ENCODE results near the gene CCDC180.
"Not testable (repeated sequence)": the region's sequence is repeated elsewhere in the genome, so short reads cannot be mapped to it uniquely, and the experiment has no call there.

Gene CCDC180

GRCh38 chr9:97311798-97312500 is 4.5 kb downstream of the CCDC180 start:
- DNase-seq (ENCODE audit: low spot score) = no peak

- DNase-seq (ENCODE audit: low spot score) = no peak
Observed at GRCh38 chr9:97312556-97312955, 5.1 kb downstream of the CCDC180 start.

- DNase-seq (ENCODE audit: low spot score) = no peak
Observed at GRCh38 chr9:97313243-97313642, 5.8 kb downstream of the CCDC180 start.

GRCh38 chr9:97313746-97314145 is 6.3 kb downstream of the CCDC180 start:
- DNase-seq (ENCODE audit: low spot score) = no peak

GRCh38 chr9:97314503-97314902 is 7.0 kb downstream of the CCDC180 start:
- DNase-seq (ENCODE audit: low spot score) = no peak

GRCh38 chr9:97315550-97315949 is 8.1 kb downstream of the CCDC180 start:
- no peak for DNase-seq (ENCODE audit: low spot score)

GRCh38 chr9:97316904-97317303 is 9.4 kb downstream of the CCDC180 start:
- DNase-seq (ENCODE audit: low spot score) = no peak

GRCh38 chr9:97318433-97318832 is 11.0 kb downstream of the CCDC180 start:
- no peak for DNase-seq (ENCODE audit: low spot score)

- no peak for DNase-seq (ENCODE audit: low spot score)
Observed at GRCh38 chr9:97319395-97319794, 11.9 kb downstream of the CCDC180 start.

GRCh38 chr9:97320080-97320642 is 12.7 kb downstream of the CCDC180 start:
- DNase-seq (ENCODE audit: low spot score) = no peak

GRCh38 chr9:97321251-97321650 is 13.8 kb downstream of the CCDC180 start:
- no peak for DNase-seq (ENCODE audit: low spot score)

- no peak for DNase-seq (ENCODE audit: low spot score)
Observed at GRCh38 chr9:97321691-97322090, 14.2 kb downstream of the CCDC180 start.

- no peak for DNase-seq (ENCODE audit: low spot score)
Observed at GRCh38 chr9:97322105-97322504, 14.6 kb downstream of the CCDC180 start.

GRCh38 chr9:97324954-97325353 is 17.5 kb downstream of the CCDC180 start:
- no peak for DNase-seq (ENCODE audit: low spot score)

- DNase-seq (ENCODE audit: low spot score) = no peak
Observed at GRCh38 chr9:97327562-97327961, 20.1 kb downstream of the CCDC180 start.

- DNase-seq (ENCODE audit: low spot score) = no peak
Observed at GRCh38 chr9:97332993-97333392, 25.5 kb downstream of the CCDC180 start.

GRCh38 chr9:97335622-97336021 is 28.2 kb downstream of the CCDC180 start:
- DNase-seq (ENCODE audit: low spot score) = not testable (repeated sequence)

GRCh38 chr9:97348871-97349270 is 41.4 kb downstream of the CCDC180 start:
- no peak for DNase-seq (ENCODE audit: low spot score)

- no peak for DNase-seq (ENCODE audit: low spot score)
Observed at GRCh38 chr9:97349400-97349799, 41.9 kb downstream of the CCDC180 start.

GRCh38 chr9:97354637-97355036 is 47.2 kb downstream of the CCDC180 start:
- no peak for DNase-seq (ENCODE audit: low spot score)

GRCh38 chr9:97357056-97357455 is 49.6 kb downstream of the CCDC180 start:
- no peak for DNase-seq (ENCODE audit: low spot score)

All from SW480 (cell line).